Activated CD4-positive, alpha-beta T cell treated with anti-CD3 and anti-CD28 coated beads for 4 hours (primary cell): ENCODE measurements around the gene TMEM92.
"Not testable (repeated sequence)": the region's sequence is repeated elsewhere in the genome, so short reads cannot be mapped to it uniquely, and the experiment has no call there.

Experiments
- DNase-seq, 2 donors: peaks; one replicate each; pipeline ENCODE4 v3.0.0-alpha.2; 2020

TMEM92 gene

GRCh38 chr17:50301891-50302584 is 27.8 kb downstream of the TMEM92 start:
- no peak for DNase-seq

DNA sequence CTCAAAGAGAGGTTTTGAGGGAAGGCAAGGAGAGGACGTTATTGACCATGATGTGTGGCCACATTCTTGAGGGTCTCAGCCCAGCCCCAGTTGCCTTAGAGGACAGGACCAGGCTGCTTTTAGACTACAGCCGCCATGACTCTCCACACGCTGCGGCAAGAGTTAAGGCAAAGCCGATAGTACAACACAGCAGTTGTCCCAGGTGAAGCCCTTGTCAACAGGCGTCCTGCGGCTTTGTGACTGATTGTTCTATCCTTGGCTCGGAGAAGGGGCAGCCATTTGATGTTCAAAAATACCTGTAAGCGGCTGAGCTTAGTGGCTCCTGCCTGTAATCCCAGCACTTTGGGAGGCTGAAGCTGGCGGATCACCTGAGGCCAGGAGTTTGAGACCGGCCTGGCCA is 28.8 kb downstream of the TMEM92 start:
- DNase-seq, result no peak

GRCh38 chr17:50303596-50303995 is 29.3 kb downstream of the TMEM92 start:
- DNase-seq, result no peak

- DNase-seq, result no peak
Measured at GRCh38 chr17:50304781-50305404, 30.6 kb downstream of the TMEM92 start.

DNA sequence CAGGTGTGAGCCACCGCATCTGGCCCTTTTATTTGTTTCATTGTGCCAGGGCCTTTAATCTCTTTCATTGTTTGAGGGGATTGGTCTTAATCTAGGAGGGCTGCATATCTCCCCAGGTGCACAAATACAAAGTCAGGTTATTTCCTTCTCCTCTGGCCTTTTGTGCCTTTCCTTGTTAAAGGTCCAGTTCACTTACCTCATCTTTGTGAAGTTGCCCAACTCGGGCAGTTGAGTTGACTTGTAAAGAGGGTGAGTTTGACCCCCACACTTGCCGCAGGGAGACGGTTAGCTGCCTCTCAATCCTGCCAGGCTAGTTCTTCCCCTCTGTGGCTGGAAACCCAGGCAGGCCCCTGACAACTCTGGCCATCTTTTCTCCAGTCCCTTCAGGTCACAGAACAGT is 33.4 kb downstream of the TMEM92 start:
- no peak for DNase-seq

DNA sequence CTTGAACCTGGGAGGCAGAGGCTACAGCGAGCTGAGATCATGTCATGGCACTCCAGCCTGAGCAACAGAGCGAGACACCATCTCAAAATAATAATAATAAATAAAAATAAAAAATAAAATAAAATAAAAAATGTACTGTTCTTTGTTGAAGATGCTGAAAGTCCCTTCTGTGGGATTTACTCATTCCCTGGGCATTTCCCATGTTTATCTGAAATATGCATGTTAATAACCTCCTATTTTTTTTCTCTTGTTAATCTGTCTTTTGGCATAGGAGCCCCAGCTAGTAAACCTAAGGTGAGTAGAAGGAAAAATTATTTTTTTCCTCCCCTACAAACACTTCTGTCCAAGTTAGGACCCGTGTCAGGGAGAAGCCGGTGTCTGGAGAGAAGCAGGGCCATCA is 34.4 kb downstream of the TMEM92 start:
- no peak for DNase-seq

DNA sequence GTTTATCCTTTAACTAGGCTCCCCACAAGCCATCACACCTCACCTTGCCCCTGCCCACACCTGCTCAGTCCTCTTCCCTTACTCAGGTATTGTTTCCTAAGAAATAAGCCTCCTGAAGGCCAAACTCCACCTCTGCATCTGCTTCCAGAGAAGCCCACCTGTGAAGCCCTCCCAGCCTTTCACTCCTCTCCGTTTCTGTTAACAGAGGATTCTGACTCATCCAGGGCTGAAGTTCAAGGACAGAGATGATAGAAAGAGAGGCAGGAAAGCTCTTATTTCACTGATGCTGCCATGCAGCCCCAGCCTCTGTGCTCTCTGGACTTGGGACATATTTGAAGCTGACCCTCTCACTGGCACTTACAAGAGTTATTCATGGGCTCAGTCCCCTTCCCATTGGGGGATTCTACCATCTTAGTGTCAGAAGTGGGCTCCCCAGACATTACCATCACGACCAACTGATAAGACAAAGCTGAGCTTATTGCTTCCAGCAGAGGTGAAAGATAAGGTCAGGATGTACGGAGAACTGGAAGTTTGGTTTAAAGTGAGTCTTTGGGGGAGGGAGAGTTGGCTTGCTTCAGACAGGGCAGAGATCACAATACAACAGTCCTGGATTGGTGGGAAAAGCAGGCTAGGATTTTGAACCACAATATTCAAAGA is 36.3 kb downstream of the TMEM92 start:
- no peak for DNase-seq

- DNase-seq, result no peak
Measured at GRCh38 chr17:50311112-50311460, 36.8 kb downstream of the TMEM92 start.

GRCh38 chr17:50311483-50311882 is 37.2 kb downstream of the TMEM92 start:
- DNase-seq, result no peak

- DNase-seq, result no peak
Measured at GRCh38 chr17:50312308-50312707, 38.0 kb downstream of the TMEM92 start.

DNA sequence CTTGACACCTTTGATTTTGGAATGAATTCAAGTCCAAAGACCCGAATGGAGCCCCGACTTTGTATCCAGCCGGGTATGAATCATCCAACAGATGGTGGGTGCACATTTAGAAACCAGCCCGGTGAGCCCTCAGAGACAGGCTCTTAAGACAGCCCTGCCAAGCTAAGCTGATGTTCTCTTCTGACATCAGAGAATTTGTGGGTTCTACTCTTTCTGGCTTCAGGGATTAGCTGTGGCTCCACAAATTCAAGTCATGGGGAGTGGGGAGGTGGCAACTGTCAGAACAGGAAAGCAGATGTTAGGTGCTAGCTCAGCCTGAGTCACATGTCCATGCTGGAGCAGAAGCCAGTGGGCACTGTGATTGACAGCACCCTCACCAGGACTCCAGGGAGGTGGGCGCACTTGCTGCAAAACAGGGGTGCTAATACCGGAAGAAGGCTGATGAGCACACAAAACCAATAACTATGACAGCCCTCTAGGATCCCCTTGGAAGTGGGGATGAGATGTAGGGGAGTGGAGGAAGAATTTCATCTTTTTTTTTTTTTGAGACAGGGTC is 40.3 kb downstream of the TMEM92 start:
- DNase-seq, result no peak

DNA sequence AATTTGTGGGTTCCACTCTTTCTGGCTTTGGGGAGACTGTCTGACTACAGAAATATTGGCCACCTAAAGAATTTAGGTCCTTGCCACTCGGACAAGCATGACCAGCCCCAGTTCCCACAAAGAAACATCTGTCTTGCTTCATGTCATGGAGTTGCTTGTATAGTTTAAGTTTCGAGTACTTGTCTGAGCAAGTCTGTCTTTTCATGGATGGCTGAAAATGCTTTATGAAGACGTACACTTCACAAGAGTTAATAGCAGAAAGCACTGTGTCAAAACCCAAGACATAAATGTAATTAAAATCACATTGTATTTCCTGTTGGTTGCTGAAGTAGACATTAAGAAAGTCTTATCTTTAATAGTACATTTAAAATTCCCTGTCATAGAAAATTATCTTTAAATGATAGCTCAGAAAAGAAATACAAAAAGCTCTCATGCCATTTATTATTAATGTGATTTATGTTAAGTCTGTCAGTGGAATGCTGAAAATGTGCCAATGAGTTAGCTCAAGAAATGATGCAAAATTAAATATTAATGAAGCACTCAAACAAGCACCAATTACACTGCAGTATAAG is 41.8 kb downstream of the TMEM92 start:
- DNase-seq, result no peak

DNA sequence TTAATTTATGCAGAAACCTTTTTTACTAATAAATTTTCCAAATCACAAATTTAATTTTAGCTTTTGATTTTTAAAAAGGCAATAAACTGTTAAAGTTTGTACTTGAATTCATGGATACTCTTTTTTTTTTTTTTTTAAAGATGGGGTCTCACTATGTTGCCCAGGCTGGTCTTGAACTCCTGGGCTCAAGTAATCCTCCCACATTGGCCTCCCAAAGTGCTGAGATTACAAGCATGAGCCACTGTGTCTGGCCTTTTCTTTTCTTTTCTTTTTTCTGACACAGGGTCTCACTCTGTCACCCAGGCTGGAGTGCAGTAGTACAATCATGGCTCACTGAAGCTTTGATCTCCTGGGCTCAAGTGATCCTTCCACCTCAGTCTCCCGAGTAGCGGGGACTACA is 42.4 kb downstream of the TMEM92 start:
- not testable (repeated sequence) for DNase-seq

DNA sequence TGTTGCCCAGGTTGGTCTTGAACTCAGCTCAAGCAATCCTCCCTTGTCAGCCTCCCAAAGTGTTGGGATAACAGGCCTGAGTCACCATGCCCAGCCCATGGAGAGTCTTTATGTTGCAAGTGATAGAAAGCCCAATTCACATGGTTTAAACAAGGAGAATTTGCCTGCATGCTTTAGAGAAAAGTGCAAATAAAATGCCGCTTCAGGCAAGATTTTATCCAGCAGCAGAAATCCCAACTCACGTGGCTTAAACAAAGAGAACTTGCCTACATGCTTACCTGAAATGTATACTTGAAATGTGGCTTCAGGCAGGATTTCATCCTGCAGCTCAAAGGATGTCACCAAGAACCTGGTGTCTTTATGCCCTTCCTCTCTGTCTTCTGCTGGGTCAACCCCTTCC is 42.9 kb downstream of the TMEM92 start:
- no peak for DNase-seq

DNA sequence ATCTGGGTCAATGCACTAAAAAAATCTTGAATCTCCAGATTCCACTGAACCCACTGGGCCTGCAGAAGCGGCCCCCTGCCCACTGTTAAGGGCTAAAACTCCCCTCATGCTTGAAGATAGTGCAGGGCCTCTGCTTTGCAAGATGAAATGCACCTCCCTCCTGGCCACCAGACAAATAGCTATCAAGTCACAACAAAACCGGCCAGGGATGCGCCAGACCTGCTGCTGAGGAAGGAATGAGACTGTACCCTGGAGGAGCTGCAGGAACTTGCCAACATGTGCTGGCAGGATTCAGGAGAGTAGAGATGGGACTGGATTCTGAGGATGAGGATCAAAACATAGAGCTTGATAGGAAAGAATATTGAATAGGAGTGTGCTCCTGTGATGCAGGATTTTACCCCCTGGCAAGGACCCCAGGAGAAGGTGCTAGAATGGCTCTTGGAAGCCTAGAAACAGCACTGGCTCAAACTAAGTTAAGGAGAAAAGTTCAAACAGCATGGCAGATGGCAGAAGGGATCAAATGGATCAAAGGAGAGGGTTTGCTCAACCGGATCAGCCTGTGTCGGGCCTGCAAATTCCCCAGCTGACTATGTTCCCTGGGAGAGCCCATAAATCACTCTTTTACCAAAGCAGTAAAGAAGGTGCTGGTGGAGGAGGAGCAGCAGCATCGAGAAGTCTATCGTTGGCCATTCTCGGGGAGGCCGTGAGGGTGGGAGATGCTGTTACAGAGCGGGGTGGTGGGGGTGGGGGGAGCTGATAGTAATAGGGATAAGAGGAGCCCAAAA is 44.4 kb downstream of the TMEM92 start:
- DNase-seq, result no peak

DNA sequence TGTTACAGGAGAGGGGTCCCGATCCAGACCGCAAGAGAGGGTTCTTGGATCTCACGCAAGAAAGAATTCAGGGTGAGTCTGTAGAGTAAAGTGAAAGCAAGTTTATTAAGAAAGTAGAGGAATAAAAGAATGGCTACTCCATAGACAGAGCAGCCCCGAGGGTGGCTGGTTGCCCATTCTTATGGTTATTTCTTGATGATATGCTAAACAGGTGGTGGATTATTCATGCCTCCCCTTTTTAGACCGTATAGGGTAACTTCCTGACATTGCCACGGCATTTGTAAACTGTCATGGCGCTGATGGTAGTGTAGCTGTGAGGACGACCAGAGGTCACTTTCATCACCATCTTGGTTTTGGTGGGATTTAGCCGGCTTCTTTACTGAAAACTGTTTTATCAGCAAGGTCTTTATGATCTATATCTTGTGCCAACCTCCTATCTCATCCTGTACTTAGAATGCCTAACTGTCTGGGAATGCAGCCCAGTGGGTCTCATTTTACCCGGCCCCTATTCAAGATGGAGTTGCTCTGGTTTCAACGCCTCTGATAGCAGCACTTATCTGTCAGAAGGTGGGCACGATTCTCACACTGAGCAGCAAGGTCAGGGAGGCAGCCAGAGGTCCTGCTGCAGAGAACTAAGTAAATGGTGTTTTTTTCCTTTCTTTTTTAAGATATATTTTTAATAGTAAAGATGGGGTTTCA is 45.2 kb downstream of the TMEM92 start:
- no peak for DNase-seq

DNA sequence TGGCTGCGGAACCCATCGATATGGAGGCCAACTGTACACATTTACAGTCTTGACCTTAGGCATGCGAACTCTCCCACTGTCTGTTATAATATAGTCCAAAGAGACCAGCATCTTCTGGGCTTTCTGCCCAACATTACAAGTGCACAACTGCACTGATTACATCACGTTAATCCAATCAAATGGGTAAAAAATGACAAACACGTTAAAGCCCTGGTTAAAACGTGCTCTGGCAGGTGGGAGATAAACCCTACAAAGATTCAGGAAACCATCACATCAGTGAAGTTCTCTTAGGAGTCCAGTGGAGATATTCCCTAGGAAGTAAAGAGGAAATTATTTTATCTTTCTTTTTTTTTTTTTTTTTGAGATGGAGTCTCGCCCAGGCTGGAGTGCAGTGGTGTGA is 48.0 kb downstream of the TMEM92 start:
- DNase-seq, result no peak

DNA sequence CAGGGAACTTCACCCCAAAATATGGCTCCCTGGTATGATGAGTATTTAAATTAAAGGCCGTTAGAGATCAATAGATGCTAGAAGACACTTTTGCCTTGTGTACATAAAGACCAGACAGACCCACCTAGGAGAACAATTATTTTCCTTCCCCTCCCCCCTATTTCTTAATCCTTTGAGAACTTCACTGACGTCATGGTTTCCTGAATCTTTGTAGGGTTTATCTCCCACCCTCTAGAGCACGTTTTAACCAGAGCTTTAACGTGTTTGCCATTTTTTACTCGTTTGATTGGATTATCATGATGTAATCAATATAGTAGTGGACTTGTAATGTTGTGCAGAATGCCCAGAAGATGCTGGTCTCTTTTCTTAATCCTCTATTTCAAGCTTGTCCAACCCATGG is 48.8 kb downstream of the TMEM92 start:
- no peak for DNase-seq

DNA sequence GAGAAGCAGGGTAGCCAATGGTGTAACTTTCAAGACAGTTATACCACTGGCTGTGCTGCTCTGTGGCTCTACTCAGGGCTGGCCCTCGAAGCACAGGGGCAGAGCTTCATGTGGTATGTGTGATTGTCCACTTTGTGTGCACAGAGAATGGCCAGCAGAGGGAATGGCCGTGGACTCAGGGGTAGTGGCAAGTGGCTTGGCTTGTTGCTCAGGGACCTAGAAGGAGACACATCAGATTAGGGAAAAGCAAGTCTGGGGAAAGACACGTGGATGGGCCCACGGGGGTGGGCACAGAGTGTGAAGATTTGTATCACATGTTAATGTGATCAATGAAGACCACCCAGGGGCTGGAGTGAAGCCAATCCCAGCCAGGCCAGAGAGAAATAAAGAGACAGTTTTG is 51.6 kb downstream of the TMEM92 start:
- no peak for DNase-seq

DNA sequence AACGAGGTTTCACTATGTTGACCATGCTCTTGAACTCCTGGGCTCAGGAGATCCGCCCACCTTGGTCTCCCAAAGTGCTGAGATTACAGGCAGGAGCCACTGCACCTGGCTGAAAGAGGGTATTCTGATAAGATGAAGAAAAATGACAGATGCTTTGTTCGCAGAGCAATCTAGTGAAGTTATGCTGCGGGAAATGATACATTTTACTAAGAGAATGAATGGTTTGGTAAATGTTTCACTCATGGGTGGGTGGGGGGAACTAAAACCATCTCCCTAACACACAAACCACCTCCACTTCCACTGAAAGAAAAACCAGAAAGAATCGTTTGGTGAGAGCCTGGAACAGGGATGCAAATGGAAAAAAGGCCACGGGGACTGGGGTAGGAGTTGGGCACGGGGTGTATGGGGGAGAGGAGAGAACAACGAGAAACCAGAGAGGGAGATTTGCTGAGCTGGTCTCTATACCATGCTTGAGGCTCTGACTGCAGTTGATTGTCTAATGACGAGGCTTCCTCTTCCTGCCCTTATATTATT is 52.6 kb downstream of the TMEM92 start:
- DNase-seq, result no peak

- DNase-seq, result no peak
Measured at GRCh38 chr17:50328363-50329325, 54.4 kb downstream of the TMEM92 start.
